ENCODE data around the gene GREB1L. TPM values are rescaled to one million over a fixed set of nuclear protein-coding genes. Genes with fewer than 3 reads are reported as not detected.

The GREB1L gene
- total RNA-seq, 4 donors from 2014 or later, result 6.2 to 14.9 (median 10.4) TPM

DNA sequence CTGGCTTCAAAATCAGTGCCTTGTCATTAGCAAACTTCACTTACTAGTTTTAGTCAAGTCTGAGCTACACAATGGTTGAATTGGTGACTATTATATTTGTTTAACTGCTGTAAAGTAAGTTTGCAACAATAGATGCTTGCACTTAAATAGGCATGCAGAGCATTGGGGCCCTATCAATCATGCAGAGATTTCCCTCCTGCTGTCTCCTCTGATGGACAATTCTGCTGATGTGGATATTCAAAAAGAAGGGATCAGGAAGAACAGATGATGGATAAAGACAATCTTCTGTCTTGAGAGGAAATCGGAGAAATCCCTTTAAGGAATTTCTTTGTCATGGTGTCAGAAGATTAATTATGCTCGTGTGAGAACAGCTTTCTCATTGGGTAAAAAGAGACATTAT lies 89.0 kb downstream of the GREB1L start:
- no peak overlapping the region for H3K27ac ChIP-seq
- ATAC-seq, result no peak
- TF ChIP-seq EP300 (IDR thresholded peaks at IDR 0.05) (no peak), POLR2AphosphoS5 (IDR thresholded peaks at IDR 0.05) (no peak), POLR2A (IDR thresholded peaks at IDR 0.05) (no peak)
- TF ChIP-seq, protein P1, sequence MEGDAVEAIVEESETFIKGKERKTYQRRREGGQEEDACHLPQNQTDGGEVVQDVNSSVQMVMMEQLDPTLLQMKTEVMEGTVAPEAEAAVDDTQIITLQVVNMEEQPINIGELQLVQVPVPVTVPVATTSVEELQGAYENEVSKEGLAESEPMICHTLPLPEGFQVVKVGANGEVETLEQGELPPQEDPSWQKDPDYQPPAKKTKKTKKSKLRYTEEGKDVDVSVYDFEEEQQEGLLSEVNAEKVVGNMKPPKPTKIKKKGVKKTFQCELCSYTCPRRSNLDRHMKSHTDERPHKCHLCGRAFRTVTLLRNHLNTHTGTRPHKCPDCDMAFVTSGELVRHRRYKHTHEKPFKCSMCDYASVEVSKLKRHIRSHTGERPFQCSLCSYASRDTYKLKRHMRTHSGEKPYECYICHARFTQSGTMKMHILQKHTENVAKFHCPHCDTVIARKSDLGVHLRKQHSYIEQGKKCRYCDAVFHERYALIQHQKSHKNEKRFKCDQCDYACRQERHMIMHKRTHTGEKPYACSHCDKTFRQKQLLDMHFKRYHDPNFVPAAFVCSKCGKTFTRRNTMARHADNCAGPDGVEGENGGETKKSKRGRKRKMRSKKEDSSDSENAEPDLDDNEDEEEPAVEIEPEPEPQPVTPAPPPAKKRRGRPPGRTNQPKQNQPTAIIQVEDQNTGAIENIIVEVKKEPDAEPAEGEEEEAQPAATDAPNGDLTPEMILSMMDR (IDR thresholded peaks at IDR 0.05), result no peak
- H3K4me3 ChIP-seq, result no peak overlapping the region
- H3K9me3 ChIP-seq, result no peaks in the 10 kb centered on the region
- no peaks in the 10 kb centered on the region for H3K36me3 ChIP-seq
- H3K27me3 ChIP-seq, result no peaks in the 10 kb centered on the region
- whole genome bisulfite sequencing, 2 donors (ENCODE audit: low coverage in 1 of 2), result 17 to 48% methylated on average over 2 of the region's 2 CpGs
- H3K4me1 ChIP-seq, result peaks cover 0 to 10% (median 0%) of the 10 kb centered on the region in 3 donors

DNA sequence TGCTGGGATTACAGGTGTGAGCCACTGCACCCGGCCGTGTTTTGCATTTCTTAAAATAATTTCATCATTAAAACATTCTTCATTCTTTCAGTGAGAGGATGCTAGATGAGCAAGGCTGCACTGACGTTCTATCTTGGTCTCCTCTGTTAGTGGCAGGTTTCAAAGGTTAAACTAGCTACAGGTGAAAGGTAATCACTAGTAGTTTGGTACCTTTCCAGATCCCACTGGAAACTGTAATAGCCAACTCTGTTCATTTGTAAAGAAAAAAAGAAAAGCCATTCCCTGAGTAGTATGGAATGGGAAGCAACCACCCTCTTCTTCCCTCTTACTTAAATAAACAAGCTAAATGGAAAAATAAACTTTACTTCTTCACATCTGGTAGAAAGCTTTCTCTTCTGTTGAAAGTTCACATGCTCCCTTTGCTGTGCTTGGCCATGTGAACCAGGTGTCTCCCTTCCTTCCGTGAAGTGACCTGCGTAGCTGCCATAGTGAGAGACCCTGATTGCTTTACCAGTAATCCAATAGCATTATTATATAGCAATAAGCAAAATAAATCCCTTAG lies 94.0 kb downstream of the GREB1L start:
- no peak for TF ChIP-seq POLR2AphosphoS5 (IDR thresholded peaks at IDR 0.05)
- TF ChIP-seq, protein P1 (IDR thresholded peaks at IDR 0.05), result no peak
- no peak for TF ChIP-seq POLR2A (IDR thresholded peaks at IDR 0.05)
- TF ChIP-seq EP300 (IDR thresholded peaks at IDR 0.05), result no peak
- Histone ChIP-seq H3K27me3 (no peaks in the 10 kb centered on the region), H3K27ac (no peak overlapping the region), H3K9me3 (no peaks in the 10 kb centered on the region), H3K4me1 (peaks cover 0 to 10% (median 0%) of the 10 kb centered on the region in 3 donors), H3K4me3 (no peak overlapping the region), H3K36me3 (no peaks in the 10 kb centered on the region)
- WGBS, 2 donors (ENCODE audit: low coverage in 1 of 2), result 38 to 51% methylated on average over 5 of the region's 5 CpGs
- no peak for ATAC-seq

DNA sequence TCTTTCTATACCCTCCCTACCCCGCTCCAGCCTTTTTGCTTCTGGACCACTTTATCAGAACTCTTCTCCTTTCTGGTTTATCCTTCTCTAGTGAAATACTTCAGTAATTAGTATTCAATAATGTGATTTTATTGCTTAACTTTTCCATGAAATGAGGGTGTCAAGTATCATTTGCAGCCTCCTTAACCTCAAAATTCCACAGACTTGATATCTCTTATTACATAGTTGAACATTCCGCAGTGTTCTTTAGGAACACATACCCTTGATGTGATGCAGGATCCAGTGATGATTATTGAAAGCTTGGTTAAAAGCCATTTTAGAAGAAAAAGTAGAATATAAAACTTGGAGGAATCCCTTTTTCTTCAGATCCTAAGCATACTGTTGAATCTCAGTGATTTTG lies 94.8 kb downstream of the GREB1L start:
- no peak for TF ChIP-seq POLR2AphosphoS5 (IDR thresholded peaks at IDR 0.05)
- no peak for TF ChIP-seq POLR2A (IDR thresholded peaks at IDR 0.05)
- TF ChIP-seq, protein P1 (IDR thresholded peaks at IDR 0.05), result no peak
- no peak for TF ChIP-seq EP300 (IDR thresholded peaks at IDR 0.05)
- 82 to 86% methylated on average over 2 of the region's 2 CpGs for WGBS, 2 donors (ENCODE audit: low coverage in 1 of 2)
- H3K9me3 ChIP-seq, result no peaks in the 10 kb centered on the region
- H3K27ac ChIP-seq, result no peak overlapping the region
- no peaks in the 10 kb centered on the region for H3K36me3 ChIP-seq
- no peak for ATAC-seq
- peaks cover 0 to 10% (median 0%) of the 10 kb centered on the region in 3 donors for H3K4me1 ChIP-seq
- no peaks in the 10 kb centered on the region for H3K27me3 ChIP-seq
- no peak overlapping the region for H3K4me3 ChIP-seq

DNA sequence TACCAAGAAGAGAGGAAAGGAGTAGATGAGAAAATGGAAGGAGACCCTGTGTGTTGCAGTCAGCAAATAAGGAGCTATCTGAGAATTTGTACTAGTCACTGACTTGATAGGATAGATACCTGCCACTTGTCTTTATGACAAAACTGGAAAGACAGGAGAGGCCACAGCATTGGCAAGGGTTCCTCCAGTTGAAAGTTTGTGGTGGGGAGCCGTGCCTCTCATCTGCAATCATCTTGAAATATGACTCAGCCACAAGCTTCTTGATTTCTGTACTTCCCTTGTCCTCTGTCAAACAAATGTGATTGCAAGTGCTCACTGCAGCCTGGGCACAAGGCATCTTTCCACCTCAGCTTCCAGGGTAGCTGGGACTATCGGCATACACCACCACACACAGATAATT lies 99.1 kb downstream of the GREB1L start:
- Histone ChIP-seq H3K27ac (no peak overlapping the region), H3K9me3 (no peaks in the 10 kb centered on the region), H3K4me3 (no peak overlapping the region), H3K27me3 (no peaks in the 10 kb centered on the region), H3K4me1 (no peaks in the 10 kb centered on the region), H3K36me3 (no peaks in the 10 kb centered on the region)
- TF ChIP-seq POLR2A (IDR thresholded peaks at IDR 0.05), result no peak
- TF ChIP-seq, protein P1 (IDR thresholded peaks at IDR 0.05), result no peak
- no peak for TF ChIP-seq EP300 (IDR thresholded peaks at IDR 0.05)
- TF ChIP-seq POLR2AphosphoS5 (IDR thresholded peaks at IDR 0.05), result no peak
- WGBS, 2 donors (ENCODE audit: low coverage in 1 of 2), result 88 to 100% methylated on average over 2 of the region's 2 CpGs
- no peak for ATAC-seq

DNA sequence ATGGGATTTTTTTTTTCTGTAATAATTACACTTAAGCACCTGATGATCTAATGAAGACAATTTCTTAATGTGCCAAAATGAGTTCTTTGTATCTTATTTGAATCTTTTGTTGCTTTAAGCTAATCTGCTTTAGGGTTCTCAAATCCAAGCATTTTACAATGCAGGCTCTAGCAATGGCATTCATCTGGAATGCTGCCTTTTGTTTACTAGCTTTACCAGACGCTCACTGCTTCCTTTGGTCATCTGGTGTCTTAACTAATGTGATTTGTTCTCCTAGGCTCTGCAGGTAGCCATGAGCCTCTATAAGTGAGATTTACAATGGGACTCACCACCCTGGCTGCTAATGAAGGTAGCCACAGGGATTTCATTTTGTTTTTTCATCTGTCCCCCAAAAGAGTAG lies 100.3 kb downstream of the GREB1L start:
- 0 to 29% methylated on average over 1 of the region's 1 CpG for WGBS, 2 donors (ENCODE audit: low coverage in 1 of 2)
- H3K9me3 ChIP-seq, result no peaks in the 10 kb centered on the region
- no peaks in the 10 kb centered on the region for H3K27me3 ChIP-seq
- TF ChIP-seq EP300 (IDR thresholded peaks at IDR 0.05) (no peak), POLR2A (IDR thresholded peaks at IDR 0.05) (no peak), POLR2AphosphoS5 (IDR thresholded peaks at IDR 0.05) (no peak)
- TF ChIP-seq, protein P1 (IDR thresholded peaks at IDR 0.05), result no peak
- ATAC-seq, result no peak
- H3K4me3 ChIP-seq, result no peak overlapping the region
- H3K4me1 ChIP-seq, result no peaks in the 10 kb centered on the region
- H3K27ac ChIP-seq, result no peak overlapping the region
- no peaks in the 10 kb centered on the region for H3K36me3 ChIP-seq
